T-helper 2 cell treated with Interferon-gamma antibody and Interleukin-4, amounts not matched to agents 100 ng/mL and 5 ng/mL, for 36 hours (primary cell): Measurements from ENCODE around the gene AICDA. TPM values are rescaled to one million over a fixed set of nuclear protein-coding genes. Genes with fewer than 3 reads are reported as not detected.
"Not testable (repeated sequence)": the region's sequence is repeated elsewhere in the genome, so short reads cannot be mapped to it uniquely, and the experiment has no call there.

Source experiments
- intact Hi-C: fragments of 100-400 bp; cut with micrococcal nuclease; formaldehyde crosslinking; loops from one replicate; pipeline ENCODE4 v1.15.1; 2023
- total RNA-seq: library from RNA; stranded (reverse); gene quantifications from 2 replicates; pipeline ENCODE4 v1.2.3, GENCODE V29; 2022

The AICDA gene
- not detected in 2 replicates for total RNA-seq

DNA sequence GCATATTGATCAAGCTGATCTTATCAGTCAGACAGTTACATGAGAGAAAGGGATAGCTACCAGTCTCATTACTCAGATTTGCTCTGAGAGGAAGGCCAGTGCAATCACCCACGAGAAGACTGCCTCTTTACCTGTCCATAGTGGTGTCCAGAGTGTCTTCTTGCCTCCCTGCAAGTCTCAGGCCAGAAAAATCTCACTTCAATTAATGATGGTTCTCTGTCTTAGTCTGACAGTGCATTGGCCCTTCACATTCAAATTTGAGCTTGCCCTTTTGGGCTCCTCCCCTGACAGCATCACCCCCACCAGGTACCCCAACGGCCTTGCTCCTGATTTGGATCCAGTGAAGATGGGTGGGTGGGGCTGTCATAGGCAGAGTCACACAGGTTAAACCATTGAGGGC, at the start of gene AICDA:
Gene AICDA, minus strand, starts transcription at position 231 of the 400 bp plus-strand sequence. Its CDS starts 92 bp downstream, at position 139.
- intact Hi-C loops: no loop called here

DNA sequence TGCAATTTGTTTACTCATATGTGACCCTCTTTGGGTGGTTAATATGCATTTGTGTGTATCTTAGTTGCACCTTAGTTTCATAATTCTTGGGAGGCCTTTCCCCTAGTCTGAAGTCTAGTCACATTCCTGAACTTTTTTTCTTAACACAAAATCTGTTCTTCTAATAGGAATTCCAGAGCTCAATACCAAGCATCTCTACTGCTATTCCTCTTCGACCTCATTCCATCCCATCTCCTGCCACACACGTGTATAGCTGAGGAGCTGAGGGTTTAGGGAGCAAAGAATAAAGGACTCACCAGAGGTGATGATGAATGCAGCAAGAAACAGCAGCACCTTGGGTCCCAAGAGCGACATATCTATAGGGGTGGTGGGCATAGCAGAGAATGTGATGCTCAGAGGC, 49.1 kb upstream of the AICDA start:
- intact Hi-C loops: no loop called here

DNA sequence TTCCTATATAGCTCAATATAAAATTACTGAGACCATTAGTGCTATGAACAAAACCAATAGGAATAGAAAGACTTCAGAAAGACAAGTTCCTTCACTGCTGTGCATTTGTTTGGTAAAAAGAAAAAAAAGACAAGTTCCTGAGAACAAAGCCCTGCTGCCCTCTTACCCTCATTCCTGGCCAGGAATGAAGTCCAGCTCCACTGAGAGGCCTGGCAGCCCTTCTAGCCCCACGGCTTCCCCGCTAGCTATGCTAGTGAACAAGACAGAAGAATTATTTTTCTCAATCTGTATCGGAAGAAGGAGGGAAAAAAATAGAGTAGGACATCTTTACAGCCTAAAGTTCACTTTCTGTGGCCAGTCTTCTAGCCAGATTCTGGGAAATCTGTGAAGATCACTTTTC, 48.4 kb upstream of the AICDA start:
- intact Hi-C loops: no loop called here

DNA sequence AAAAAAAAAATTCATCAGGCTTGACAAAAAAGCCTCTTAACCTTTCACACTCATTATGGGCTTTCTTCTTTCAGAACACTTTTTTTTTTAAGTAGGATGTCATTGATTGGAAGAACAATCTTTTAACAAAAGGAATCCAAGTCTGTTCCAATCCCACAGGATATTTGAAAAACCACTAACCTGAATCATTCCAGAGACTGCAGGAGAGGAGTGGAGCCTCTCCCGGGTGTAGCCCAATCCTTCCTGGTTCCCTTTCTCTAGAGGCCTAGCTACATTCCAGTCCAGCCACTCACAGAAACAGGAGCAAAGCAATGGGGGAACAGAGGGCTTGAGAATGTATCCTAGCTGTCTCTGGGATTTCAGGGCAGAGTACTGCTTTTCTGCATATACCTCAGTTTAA, 45.7 kb upstream of the AICDA start:
- intact Hi-C loops: loop anchor here (10.0 kb wide), 1 partner anchor 386 kb away; no protein-coding TSS in a partner anchor

DNA sequence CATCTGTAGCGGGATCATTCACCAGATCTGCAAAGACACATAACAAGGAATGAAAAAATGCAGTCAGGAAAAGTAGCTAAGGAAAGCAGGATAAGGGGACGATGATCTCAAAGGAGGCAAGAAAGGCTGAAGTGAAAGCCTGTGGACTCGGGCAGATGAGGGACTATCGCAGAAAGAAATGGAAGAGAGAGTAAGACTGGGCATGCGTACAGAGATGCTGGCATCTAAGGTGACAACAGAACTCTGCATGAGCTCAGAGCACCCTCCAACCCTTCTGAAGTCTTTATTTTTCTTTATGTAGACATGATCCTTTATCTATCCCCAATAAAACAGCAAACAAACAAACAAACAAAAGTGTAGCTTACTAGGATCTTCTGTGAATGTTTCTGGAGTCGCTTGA, 42.8 kb upstream of the AICDA start:
- intact Hi-C loops: loop anchor here (10.0 kb wide), 1 partner anchor 389 kb away; no protein-coding TSS in a partner anchor

DNA sequence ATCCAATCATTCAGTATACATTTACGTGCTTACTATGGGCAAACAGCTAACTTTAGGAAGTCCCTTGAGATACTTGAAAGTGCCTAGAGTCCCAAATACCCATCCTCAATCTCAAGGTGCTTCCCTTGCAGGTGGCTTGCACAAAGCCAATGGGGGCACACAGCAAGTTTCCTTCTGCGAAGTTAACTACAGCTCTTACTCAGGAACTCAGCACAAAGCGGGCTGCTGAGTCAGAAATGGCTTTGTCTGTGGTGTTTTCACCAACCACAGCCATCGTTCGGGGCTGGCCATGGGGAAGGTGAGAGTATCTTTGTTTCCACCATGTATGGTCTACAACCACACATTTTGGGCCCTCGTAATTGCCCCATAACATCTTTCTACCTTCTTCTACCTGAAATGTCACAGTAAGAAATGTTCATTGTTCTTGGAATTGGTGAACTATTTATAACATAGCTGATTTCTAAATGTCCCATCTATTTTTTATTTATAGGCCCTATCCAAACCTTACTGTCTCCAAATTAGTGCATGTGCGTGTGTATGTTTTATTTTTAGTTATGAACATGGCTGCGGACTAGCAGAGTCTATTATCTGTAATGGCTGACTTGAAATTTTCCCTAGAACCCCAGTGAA, 36.0 kb upstream of the AICDA start:
- intact Hi-C loops: loop anchor here (10.0 kb wide), 1 partner anchor 1146 kb away; no protein-coding TSS in a partner anchor

DNA sequence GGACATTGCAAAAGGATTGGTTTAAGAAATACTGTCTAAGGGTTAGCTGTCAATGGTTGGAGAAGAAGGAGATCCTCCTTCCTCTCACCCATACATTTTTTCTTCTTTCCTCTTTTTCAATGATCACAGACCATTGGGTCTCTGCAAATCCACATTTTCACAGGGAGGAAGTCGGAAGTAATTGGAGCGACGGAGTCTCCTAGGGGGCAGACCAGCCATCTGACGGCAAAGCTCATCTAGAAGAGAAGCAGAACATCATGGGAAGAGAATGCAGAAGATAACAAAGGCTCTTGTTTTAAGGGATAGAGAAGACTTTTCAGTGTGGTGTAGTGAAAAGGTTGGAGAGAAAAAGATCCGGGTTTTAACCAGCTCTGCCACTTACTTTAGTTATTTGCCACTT, 35.3 kb upstream of the AICDA start:
- intact Hi-C loops: loop anchor here (10.0 kb wide), 1 partner anchor 1147 kb away; no protein-coding TSS in a partner anchor

DNA sequence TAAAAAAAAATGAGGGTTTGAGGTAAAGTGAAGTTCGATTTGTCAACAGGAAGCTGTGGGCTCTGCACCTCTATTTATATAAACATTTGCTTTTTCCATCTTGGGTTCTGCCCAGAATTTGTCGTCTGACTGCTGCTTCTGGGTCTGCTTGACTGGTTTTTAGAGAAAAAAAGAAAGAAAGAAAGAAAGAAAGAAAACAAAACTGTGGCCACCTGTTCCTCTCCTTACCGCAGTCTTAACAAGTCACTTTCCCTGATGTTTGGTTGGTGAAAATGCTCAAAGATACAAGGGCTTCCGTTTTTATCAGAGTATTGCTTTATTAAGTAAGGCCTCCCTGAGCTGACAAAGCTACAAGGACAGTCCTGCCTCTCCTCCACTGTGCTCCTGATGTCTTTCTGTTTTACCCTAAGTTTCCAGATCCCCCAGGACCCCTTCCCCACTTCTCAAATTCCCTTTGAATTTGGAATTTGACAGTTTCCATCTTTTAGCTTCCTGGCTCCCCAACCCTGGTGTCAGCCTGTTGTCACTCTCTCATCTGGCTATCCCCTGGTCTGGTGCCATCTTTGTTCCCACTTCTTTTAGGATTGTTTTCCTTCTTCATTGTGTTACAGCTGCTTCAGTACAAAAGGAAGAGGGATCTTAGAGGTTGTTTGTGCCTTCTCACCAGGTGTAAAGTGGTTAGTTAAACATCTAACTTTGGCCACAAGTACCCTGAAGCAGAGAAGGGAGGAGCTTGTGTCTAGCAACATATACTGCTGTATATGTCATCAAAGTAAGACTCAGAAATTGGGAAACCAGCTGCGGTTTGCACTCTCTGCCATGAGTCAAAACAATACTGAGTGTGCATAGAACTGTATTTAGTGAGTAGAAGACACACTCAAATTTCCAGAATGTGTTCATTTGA, 31.9 kb upstream of the AICDA start:
- intact Hi-C loops: loop anchor here (10.0 kb wide), 1 partner anchor 1150 kb away; no protein-coding TSS in a partner anchor

DNA sequence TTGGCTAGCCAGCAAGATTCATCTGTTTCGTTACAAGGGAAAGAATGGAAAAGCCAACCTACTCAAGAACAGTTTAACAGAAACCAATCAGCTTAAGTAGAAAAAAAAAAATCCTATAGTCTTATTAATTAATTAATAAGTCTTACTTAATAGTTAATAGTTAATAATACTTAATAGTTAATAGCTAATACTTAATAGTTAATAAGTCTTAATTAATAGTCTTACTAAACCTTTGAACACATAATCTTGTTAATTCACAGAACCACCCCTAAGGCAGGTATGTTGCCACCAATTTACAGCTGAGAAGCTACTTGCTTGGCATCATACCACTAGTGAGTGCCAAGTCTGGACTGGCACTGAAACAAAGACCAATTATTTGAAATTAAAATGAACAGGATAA, 30.1 kb upstream of the AICDA start:
- intact Hi-C loops: loop anchor here (10.0 kb wide), 1 partner anchor 1152 kb away; no protein-coding TSS in a partner anchor

DNA sequence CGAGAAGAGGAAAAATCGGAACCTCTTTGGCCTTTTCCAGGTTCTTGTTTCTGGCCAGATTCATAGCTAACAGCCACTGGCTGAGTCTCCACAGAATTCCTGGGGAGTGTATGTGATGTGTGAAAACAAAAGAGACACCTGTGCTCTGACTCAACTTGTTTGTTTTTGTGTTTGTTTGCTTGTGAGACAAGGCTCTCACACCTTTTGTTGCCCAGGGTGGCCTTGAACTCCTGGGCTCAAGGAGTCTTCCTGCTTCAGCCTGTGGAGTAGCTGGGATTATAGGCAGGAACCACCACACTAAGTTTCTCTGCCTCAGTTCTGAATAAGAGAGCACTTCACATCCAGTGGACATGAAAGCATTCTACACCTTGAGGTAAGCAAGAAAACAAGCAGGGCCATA, 27.3 kb upstream of the AICDA start:
- intact Hi-C loops: loop anchor here (10.0 kb wide), 1 partner anchor 1155 kb away; no protein-coding TSS in a partner anchor

DNA sequence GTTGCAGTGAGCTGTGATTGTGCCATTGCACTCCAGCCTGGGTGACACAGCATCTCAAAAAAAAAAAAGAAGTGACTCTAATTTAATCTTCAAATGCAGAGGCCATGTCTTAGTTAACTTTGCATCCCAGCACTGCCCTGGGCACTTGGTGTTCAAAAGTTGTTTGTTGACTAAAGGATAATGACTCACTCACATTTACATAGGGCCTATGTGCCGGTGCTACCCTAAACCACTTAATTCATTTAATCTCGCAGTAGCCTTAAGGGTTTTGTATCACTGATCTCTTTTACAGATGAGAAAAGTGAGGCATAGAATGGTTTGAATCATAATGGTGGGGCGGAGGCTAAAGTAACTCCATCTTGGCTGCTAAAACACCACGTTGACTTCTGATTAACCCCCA, 26.3 kb upstream of the AICDA start:
- intact Hi-C loops: no loop called here

DNA sequence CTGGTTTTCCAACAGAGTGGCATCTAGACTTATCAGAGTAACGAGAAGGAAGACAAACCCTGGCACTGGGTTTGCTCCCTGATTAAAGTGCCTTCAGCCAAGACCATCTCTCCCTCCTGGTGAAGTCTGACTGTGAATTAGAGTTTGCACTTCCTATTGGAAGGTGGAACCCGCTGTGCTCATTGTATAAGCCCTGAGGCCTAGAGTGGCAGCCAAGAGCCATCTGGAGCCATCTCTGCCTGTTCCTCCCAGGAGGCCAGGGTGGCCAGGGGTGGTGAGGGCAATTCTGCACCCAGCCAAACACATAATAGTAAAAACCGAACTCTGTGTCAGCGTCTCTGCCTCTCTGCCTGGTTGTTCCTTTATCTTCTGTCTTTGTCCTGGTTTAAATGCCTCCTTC, 25.0 kb upstream of the AICDA start:
- intact Hi-C loops: no loop called here

DNA sequence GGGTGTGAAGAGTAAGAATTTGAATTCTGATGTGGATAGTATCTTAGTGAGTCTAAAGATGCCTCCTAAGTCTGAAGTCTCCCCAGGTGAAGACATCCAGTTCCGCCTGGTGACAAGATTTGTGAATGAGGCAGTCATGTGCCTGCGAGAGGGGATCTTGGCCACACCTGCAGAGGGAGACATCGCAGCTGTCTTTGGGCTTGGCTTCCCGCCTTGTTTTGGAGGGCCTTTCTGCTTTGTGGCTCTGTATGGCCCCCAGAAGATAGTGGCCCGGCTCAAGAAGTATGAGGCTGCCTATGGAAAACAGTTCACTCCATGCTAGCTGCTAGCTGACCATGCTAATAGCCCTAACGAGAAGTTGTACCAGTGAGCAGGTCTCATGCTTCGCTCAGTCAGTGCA, 24.6 kb upstream of the AICDA start:
- intact Hi-C loops: no loop called here

DNA sequence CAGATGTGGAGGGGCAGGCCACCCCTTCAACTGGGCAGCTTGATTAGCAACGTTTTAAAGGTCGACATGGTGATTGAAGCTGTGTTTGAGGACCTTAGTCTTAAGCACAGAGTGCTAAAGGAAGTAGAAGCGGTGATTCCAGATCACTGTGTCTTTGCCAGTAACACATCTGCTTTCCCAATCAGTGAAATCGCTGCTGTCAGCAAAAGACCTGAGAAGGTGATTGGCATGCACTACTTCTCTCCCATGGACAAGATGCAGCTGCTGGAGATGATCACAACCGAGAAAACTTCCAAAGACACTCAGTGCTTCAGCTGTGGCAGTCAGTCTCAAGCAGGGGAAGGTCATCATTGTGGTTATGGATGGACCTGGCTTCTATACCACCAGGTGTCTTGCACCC, 23.9 kb upstream of the AICDA start:
- intact Hi-C loops: no loop called here

DNA sequence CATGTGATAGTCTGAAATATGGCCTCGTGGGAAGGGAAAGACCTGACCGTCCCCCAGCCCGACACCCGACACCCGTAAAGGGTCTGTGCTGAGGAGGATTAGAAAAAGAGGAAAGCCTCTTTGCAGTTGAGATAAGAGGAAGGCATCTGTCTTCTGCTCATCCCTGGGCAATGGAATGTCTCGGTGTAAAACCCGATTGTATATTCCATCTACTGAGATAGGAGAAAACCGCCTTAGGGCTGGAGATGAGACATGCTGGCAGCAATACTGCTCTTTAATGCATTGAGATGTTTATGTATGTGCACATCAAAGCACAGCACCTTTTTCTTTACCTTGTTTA, 23.3 kb upstream of the AICDA start:
- intact Hi-C loops: not testable (repeated sequence)

DNA sequence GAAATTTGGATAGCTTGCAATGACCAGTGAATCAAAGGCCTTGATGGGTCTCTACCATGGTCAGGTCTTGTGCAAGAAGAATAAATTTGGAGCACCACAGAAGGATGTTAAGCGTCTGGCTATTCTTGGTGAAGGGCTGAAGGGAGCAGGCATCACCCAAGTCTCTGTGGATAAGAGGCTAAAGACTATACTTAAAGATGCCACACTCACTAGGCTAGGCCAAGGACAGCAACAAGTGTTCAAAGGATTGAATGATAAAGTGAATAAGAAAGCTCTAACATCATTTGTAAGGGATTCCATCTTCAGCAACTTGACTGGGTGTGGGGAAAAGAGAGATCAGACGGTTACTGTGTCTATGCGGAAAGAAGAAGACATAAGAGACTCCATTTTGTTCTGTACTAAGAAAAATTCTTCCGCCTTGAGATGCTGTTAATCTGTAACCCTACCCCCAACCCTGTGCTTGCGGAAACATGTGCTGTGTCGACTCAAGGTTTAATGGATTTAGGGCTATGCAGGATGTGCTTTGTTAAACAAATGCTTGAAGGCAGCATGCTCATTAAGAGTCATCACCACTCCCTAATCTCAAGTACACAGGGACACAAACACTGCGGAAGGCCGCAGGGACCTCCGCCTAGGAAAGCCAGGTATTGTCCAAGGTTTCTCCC, 22.8 kb upstream of the AICDA start:
- intact Hi-C loops: not testable (repeated sequence)

DNA sequence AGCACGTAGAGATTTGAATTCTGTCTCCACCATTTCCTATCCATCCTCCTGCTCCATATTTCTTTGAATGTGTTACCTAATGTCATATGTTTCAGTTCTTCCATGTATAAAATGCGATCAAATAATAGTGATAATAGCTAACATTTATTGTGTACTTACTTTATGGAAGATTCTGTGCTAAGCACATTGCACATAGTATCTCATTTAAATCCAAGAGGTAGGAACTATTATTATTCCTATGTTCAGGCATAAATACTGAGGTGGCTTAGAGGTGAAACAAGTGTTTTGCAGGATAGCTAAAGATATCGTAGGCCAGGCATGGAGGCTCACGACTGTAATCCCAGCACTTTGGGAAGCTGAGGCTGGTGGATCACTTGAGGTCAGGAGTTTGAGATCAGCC, 17.5 kb upstream of the AICDA start:
- intact Hi-C loops: no loop called here

DNA sequence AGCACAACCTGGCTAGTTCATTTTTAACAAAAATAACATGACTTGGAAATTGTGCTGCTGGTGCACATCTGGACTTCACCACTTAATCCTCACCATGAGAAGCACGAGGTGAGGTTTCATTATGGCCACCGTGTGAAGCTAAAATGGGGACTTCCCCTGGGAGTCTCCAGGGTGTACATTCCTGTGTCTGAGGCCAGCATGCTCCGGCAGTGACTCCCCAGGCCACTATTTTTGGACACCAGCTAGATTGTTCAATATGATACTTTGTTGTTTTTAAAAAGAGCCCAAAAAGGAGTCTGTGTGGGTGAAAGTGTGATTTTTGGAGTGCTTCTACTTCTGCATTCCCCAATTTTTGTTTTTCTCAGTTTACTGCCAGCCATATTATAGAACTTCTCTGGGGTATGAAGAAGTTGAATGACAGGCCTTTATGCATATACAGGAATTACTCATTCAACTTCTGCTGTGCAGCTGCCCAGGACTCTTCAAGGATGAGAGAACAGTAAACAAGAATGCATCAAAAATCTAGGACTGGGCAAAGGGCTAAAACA, 16.9 kb upstream of the AICDA start:
- intact Hi-C loops: no loop called here

DNA sequence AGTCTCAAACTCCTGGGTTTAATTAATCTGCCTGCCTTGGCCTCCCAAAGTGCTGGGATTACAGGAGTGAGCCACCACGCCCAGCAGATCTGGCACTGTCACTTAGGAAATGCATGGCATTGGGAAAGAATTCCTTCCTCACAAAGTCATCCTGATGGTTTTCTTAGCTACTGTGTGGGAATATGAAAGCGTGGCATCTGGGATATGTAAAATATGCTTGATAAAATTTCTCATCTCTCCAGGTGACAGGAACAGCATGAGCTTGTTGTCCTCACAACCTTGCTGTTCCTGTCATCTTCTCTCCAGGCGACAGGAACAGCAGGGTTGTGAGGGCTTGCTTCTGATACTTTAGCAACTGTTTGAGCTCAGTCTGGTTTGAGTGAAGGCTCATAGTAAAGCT, 16.1 kb upstream of the AICDA start:
- intact Hi-C loops: no loop called here

DNA sequence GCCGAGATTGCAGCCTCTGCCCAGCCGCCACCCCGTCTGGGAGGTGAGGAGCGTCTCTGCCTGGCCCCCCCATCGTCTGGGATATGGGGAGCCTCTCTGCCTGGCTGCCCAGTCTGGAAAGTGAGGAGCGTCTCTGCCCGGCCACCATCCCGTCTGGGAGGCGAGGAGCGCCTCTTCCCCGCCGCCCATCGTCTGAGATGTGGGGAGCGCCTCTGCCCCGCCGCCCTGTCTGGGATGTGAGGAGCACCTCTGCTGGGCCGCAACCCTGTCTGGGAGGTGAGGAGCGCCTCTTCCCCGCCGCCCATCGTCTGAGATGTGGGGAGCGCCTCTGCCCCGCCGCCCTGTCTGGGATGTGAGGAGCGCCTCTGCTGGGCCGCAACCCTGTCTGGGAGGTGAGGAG, 12.1 kb upstream of the AICDA start:
- intact Hi-C loops: not testable (repeated sequence)

DNA sequence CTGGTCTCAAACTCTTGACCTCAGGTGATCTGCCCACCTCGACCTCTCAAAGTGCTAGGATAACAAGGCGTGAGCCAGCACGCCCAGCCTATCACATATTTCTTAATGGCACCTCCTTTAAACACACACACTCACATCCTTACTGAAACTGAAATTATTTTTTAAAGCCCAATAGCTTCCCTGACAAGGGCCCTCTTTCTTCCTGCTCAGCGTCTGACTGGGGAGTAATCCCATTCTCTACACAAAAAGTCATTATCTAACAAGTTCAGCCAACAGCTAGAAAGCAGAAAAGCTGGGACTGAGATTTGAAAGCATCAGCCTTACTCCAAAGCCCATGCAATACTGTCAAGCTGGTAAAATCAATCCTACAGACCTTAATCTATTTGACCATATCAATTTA, 10.0 kb upstream of the AICDA start:
- intact Hi-C loops: no loop called here

DNA sequence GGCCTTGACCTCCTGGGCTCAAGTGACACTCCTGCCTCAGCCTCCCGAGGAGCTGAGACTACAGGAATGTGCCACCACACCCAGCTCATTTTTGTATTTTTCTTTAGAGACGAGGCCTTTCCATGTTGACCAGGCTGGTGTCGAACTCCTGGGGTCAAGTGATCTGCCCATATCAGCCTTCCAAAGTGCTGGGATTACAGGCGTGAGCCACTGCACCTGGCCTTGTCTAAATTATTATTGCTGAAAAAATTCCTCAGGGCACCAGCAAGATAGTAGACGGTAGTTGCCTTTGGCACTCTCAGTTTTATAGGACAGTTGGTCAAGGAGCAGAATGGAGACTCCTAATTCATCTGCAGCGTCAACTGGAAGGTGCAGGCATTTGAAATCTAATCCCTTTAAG, 2.5 kb upstream of the AICDA start:
- intact Hi-C loops: no loop called here
